ENCODE results near the gene DSG1. TPM values are rescaled to one million over a fixed set of nuclear protein-coding genes. Genes with fewer than 3 reads are reported as not detected.

Gene DSG1
- total and polyA plus RNA-seq, 2 of the 13 experiments (the other 11 are each of a cell fraction or from before 2014, with no cell fraction given), result 0.04 TPM; not detected in 1

- TF ChIP-seq, protein P1, sequence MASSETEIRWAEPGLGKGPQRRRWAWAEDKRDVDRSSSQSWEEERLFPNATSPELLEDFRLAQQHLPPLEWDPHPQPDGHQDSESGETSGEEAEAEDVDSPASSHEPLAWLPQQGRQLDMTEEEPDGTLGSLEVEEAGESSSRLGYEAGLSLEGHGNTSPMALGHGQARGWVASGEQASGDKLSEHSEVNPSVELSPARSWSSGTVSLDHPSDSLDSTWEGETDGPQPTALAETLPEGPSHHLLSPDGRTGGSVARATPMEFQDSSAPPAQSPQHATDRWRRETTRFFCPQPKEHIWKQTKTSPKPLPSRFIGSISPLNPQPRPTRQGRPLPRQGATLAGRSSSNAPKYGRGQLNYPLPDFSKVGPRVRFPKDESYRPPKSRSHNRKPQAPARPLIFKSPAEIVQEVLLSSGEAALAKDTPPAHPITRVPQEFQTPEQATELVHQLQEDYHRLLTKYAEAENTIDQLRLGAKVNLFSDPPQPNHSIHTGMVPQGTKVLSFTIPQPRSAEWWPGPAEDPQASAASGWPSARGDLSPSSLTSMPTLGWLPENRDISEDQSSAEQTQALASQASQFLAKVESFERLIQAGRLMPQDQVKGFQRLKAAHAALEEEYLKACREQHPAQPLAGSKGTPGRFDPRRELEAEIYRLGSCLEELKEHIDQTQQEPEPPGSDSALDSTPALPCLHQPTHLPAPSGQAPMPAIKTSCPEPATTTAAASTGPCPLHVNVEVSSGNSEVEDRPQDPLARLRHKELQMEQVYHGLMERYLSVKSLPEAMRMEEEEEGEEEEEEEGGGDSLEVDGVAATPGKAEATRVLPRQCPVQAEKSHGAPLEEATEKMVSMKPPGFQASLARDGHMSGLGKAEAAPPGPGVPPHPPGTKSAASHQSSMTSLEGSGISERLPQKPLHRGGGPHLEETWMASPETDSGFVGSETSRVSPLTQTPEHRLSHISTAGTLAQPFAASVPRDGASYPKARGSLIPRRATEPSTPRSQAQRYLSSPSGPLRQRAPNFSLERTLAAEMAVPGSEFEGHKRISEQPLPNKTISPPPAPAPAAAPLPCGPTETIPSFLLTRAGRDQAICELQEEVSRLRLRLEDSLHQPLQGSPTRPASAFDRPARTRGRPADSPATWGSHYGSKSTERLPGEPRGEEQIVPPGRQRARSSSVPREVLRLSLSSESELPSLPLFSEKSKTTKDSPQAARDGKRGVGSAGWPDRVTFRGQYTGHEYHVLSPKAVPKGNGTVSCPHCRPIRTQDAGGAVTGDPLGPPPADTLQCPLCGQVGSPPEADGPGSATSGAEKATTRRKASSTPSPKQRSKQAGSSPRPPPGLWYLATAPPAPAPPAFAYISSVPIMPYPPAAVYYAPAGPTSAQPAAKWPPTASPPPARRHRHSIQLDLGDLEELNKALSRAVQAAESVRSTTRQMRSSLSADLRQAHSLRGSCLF (CRISPR knock-in tag; IDR thresholded peaks at IDR 0.05; ENCODE audit: borderline replicate concordance), result no peak
- TF ChIP-seq ZNF550 (CRISPR knock-in tag; IDR thresholded peaks at IDR 0.05; ENCODE audit: borderline replicate concordance), result no peak
- TF ChIP-seq ZNF207 (IDR thresholded peaks at IDR 0.05; ENCODE audit: borderline replicate concordance), result no peak
- no peak for TF ChIP-seq ETV6 (CRISPR knock-in tag; conservative IDR thresholded peaks at IDR 0.05)
- TF ChIP-seq CEBPB (IDR thresholded peaks at IDR 0.05; ENCODE audit: borderline replicate concordance, low read depth, low read length), result no peak
- TF ChIP-seq GPBP1L1 (CRISPR knock-in tag; IDR thresholded peaks at IDR 0.05), result no peak
- TF ChIP-seq CREM (IDR thresholded peaks at IDR 0.05), result peak; percentile 43
- TF ChIP-seq CREM (CRISPR knock-in tag; IDR thresholded peaks at IDR 0.05), result no peak
- no peak for TF ChIP-seq ZFP37 (CRISPR knock-in tag; IDR thresholded peaks at IDR 0.05; ENCODE audit: borderline replicate concordance)
- no peak for TF ChIP-seq ASH2L (IDR thresholded peaks at IDR 0.05; ENCODE audit: insufficient read length, low read depth, low read length)
- TF ChIP-seq MXD4 (CRISPR knock-in tag; IDR thresholded peaks at IDR 0.05), result no peak
- no peak for TF ChIP-seq REL (CRISPR knock-in tag; conservative IDR thresholded peaks at IDR 0.05)
- TF ChIP-seq ZNF282 (IDR thresholded peaks at IDR 0.05; ENCODE audit: partially characterized antibody), result no peak
- peak; percentile 62; the same call in 1 of the 2 replicates for TF ChIP-seq ZNF230 (CRISPR knock-in tag; IDR thresholded peaks at IDR 0.05)
- TF ChIP-seq GLI4 (CRISPR knock-in tag; IDR thresholded peaks at IDR 0.05; ENCODE audit: borderline replicate concordance), result no peak
- 0 out of 2 replicates have a peak, but pooled peaks have one; percentile 33 for TF ChIP-seq SMARCC2 (IDR thresholded peaks at IDR 0.05)
- no peak for TF ChIP-seq SUZ12 (IDR thresholded peaks at IDR 0.05; ENCODE audit: low read depth, low read length)
- TF ChIP-seq ZNF644 (CRISPR knock-in tag; IDR thresholded peaks at IDR 0.05; ENCODE audit: low read depth), result peak; percentile 69
- TF ChIP-seq ZNF878 (CRISPR knock-in tag; IDR thresholded peaks at IDR 0.05), result no peak
- 0 out of 2 replicates have a peak, but pooled peaks have one; percentile 55 for TF ChIP-seq MEIS2 (CRISPR knock-in tag; IDR thresholded peaks at IDR 0.05)
- no peak for TF ChIP-seq ZNF44 (CRISPR knock-in tag; IDR thresholded peaks at IDR 0.05)
- no peak for TF ChIP-seq ZNF678 (CRISPR knock-in tag; IDR thresholded peaks at IDR 0.05)
- no peak for TF ChIP-seq SATB2 (CRISPR knock-in tag; IDR thresholded peaks at IDR 0.05)
- TF ChIP-seq GMEB2 (CRISPR knock-in tag; IDR thresholded peaks at IDR 0.05; ENCODE audit: low read depth), result no peak
- no peak for TF ChIP-seq ZNF225 (CRISPR knock-in tag; IDR thresholded peaks at IDR 0.05)
- TF ChIP-seq ZNF121 (CRISPR knock-in tag; IDR thresholded peaks at IDR 0.05), result no peak
- TF ChIP-seq MED1 (CRISPR knock-in tag; IDR thresholded peaks at IDR 0.05), result peak; percentile 57; the same call in 1 of the 2 replicates
Observed at GRCh38 chr18:31278609-31279071, 39.3 kb upstream of the DSG1 start (continued).
